ENCODE data around the gene SLC13A3.

The SLC13A3 gene

DNA sequence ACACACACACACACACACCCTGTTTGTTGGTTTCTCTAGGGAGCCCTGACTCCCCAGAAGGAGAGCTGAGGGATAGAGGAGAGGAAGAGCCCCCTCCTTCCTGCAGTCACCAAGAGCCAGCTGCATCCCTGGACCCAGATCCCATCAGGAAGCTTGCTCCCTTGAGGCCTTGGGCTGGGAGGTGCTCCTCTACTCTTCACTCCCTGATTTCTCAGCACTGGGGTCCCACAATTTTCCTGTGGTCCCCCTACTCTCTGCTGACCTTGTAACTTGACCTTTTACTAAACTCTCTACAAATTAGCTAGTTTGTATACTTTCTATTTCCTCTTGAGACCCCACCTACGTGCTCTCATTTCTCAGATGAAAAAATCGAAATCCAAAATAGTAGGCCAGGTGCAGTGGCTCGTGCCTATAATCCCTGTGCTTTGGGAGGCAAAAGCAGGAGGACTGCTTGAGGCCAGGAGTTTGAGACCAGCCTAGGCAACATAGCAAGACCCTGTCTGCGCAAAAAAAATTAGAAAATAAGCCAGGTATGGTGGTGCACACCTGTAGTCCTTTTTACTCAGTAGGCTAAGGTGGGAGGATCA lies 95.8 kb downstream of the SLC13A3 start:
- no peak for DNase-seq (ENCODE audit: low read depth)

DNA sequence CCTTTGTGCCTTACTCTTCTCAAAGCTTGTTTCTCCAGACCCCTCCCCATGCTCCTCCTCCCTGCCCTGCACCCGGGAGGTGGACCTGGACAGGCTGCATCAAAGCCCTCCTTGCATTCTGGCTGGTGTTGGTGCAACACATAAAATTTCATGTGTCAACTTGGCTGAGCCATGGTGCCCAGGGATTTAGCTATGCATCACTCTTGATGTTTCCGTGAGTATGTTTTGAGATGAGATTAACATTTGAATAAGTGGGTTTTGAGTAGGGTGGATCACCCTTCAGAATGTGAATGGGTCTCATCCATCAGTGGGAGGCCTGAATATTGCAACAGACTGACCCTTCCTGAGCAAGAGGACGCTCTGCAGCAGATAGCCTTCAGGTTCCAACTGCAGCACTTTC lies 96.4 kb downstream of the SLC13A3 start:
- no peak for DNase-seq (ENCODE audit: low read depth)

DNA sequence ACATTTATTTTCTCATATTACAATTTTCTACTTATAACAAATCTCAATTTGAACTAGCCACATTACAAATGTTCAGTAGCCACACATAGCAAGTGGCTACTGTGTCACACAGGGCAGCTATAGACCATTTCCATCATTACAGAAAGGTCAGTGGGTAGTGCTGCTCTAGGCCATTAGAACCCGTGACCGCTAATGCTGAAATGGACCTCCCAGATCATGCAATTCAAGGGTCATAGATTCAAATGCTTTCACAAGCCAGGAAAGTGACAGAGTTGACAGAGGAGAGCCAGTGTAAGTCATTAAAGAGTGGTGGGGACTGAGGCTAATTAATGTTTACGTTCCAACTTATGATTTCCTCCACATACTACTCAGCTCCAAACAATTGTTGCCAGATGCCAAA lies 97.3 kb downstream of the SLC13A3 start:
- DNase-seq (ENCODE audit: low read depth): no peak

DNA sequence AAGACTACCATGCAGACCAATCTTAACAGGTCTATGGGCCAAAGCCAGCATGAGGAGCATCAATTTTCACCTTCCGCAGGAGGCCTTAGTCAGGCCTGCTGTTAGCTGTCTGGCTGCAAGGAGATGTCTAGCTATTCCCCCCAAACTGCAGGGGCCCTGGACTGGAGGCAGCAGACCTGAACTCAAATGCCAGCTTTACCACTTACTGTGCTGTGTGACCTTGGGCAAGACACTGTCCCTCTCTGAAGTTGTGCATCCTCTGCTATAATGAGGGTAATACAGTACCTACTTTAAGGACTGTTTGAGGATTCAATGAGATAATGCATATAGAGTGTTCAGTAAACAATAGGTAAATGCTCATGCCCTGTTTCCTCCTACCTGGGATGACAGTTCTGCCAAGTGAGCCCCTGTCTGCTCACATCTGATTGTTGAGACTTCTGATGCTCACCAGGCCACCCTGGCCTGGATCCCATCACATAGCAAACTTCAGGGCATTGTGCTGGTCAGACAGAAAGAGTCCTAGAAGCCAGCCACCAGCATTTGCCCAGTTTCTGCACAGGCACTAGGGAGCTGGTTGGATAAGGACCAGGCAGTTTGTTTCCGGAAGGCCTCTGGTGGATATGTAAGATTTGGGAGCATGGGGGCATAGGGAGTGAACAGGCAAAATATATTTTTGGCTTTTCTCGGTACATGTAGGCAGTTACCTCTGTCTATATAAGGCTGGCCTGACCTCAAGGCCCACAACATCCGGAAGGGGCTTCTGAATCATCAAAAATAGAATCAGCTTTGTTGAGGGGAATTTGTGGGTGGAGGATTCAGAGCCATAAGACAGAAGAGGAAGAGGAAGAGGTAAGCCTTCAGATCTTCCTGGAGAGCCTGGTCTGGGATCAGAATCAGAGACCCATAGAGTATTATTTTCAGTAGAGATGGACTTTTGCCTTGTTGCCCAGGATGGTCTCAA lies 98.5 kb downstream of the SLC13A3 start:
- DNase-seq (ENCODE audit: low read depth): peak; percentile 13

DNA sequence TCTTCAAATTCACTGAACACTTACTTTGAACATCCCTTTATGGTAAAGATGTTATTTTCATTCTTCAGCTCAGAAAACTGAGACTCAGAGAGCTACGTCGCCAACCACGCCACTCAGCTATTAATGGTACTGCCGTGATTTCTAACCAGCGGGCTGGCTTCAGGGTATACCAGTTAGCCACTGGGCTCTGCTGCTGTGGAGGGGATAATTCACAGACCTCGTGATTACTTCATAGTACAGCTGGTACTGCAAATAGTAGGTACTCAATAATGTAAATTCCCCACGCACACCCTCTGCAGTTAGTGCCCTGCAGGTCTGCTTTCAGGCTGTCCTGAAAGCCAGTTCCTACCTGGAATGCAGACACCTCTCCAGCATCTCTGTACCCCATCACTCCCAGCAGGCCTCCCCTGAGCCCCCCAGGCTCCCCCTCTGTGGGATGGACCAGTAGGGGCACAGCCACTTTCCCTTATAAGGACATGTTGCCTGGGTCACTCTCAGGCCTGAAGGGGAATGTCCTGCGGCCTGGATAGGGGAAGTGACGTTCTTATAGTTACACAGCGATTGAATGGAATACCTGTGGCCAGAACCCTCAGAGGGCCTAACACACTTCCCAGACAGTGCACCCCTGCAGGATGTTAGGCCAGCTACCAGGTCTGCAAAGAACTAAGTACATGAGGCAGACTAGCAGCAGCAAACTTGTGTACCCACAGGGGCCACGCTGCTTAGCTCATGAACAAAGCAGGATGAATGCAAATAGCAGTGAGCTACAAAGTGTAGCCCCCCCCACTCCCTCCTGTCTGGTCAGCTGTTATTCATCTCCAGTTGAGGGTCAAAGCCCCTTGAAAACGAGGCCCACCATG lies 99.5 kb downstream of the SLC13A3 start:
- DNase-seq (ENCODE audit: low read depth): no peak

DNA sequence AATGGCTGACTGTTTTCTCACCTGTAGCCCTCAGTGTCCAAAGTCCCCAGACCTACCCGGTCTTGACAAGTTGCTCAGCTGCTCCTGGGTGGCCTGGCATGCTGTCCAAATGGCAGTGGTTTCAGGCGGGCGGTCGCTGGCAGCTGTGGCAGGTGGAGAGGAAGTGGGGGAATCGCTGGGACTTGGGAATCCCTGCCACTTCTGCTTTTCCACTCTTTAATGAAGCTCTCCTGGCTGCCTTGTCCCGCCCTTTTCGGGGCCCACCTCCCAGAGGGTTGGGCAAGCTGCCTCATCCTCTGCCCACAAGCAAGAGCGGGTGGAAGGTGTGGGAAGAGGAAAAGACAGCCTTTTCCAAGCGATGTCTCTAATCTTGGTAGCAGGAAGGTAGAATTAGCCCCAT lies 100.8 kb downstream of the SLC13A3 start, which contains the start of gene OCSTAMP:
Gene OCSTAMP, minus strand, starts transcription at position 194 of the 400 bp plus-strand sequence. Its CDS starts 94 bp downstream, at position 100.
- no peak for DNase-seq (ENCODE audit: low read depth)

DNA sequence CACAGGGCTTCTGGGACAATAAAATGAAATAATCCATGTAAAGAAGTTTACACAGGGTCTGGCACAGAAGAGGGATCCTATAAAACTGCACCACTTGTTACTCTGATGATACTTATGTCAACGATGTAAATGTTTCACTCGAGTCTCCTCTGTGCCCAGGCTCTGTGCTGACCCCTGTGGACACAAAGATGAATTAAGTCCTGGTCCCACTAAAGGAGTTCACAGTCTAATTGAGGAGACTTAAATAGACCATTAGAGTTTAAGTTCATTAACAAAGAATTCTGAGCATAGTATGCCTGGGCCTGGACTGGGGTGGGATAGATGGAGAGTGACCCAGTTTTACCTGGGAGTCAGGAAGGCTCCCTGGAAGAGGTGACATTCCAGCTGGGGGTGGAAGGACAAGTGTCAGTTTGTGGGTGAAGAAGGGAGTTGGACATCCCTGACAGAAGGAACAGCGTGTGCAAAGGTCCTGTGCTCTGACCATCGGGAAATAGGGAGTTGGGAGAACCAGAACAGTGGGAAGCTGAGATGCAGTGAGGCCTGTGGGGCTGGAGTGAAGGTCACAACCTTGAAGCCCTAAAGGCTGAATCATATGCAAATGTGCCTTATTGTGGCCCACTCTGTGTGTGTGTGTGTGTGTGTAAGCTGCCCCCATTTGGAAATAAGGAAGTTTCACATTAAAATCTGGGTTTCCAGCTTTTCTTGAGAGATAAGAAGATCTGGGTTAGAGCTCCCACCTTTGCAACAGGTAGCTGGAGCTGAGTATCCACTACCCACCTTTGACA lies 101.9 kb downstream of the SLC13A3 start:
- DNase-seq (ENCODE audit: low read depth): no peak

DNA sequence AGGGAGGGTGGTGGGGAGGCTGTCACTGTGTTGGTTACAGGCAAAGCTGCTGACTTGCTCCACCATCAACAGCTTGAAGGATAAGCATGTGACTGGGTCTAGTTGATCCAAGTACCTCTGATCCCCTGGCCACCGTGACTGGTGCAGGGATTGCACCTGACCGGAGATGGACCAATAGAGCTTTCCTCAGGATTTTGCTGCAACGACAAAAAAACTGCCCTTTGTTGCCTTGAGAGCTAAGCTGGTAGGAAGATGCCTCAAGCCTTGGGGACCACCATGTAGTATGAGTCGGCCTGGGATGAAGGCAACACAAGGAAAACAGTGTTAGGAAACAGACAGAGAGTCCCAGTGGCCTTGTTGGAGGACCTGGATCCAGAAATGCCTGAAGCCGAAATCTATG lies 102.6 kb downstream of the SLC13A3 start:
- no peak for DNase-seq (ENCODE audit: low read depth)

DNA sequence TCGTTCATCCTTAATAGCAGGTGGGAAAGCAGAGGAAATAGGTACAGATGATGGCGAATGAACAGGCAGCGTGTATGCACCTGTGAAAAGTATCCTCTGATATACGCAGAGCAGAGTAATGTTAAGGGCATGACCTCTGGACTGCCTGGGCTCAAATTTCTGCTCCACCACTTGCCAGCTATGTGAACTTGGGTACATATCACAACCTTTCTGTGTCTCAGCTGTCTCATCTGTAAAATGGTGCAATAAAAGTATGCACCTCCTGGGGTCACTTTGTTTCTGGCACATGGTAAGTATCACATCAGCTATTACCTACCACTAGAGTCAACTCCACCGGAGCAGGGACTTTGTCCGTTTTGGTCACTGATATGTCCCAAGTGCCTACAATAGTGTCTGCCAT lies 103.3 kb downstream of the SLC13A3 start:
- no peak for DNase-seq (ENCODE audit: low read depth)

DNA sequence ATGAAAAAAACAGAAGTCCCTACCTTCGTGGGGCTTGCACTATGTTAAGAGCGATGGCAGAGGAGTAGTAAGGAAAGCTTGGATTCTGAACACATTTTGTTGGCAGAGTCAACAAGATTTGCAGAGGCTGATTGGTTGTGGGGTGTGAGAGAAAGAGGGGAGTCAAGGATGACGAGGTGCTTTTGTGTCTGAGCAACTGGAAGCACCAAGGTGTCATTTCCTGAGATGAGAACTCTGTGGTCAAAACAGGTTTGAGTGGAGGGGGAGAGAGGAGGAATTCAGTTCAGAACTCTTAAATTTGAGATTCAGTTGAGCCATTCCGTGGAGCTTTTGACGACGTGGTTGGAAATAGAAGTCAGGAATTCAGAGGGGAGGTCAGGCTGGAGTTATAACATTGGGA lies 104.3 kb downstream of the SLC13A3 start:
- no peak for DNase-seq (ENCODE audit: low read depth)

DNA sequence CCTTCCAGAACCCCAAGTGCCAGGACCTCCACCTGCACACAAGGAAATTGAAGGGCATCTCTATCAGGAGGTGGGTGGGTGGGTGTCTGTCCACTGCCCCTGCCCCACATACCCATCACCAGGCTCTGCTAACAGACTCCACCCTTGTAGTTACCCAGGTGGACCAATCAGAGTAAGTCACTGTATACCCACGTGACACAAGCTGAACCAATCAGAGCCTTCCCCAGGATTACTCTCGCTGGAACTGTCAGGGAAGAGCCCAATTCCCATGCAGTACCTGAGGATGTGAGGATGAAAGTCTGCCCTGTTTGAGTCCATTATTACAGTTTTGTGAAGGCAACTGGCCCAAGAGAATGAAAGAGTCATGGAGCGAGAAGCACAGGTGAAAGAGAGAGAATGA lies 105.0 kb downstream of the SLC13A3 start:
- DNase-seq (ENCODE audit: low read depth): no peak

DNA sequence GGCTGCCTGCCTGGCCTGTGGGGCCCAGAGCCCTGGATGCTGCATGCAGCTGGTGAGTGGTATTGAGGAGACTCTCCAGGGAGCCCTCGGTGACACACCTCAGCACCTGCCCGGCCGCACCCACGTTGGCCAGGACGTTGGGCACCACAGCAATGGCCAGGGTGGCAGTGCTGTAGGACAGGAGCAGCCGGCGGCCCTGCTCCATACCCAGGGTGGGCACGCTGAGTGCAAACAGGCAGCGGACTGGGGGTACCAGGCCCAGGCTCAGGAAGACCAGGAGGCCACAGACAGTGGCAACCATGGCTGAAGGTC lies 105.5 kb downstream of the SLC13A3 start:
- no peak for DNase-seq (ENCODE audit: low read depth)

DNA sequence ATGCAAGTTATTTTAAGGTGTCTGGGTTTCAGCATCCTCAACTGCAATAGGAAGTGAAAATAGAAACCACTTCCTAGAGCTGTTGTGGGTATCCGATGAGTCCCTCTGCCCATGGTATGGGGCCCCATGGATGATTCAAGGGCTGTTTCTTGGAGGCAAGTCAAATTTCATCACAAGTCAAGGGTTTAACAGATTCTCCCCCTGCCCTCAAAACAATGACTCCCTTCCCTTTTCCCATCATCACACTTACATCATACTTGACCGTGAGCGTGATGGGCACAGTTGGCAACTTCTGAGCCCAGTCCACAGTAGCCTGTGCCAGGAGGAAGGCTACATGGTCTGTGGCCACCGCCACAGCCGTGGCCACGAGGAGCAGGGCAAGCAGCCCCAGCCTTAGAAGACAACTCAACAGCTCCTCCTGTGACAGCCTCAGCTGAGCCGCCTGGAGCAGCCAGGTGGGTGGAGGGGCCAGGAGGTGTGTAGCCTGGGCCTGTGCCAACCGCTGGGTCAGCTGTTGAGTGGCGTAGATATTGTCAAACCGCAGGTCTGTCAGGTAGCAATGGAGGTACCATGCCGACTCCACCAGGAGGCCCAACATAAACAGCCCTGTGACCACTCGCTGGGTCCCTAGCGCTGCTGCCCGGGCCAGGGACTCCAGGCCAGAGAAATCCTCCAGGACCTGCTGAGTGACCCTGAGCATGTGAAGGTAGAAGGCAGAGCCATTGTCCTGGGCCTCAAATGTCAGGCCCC lies 106.0 kb downstream of the SLC13A3 start:
- no peak for DNase-seq (ENCODE audit: low read depth)

DNA sequence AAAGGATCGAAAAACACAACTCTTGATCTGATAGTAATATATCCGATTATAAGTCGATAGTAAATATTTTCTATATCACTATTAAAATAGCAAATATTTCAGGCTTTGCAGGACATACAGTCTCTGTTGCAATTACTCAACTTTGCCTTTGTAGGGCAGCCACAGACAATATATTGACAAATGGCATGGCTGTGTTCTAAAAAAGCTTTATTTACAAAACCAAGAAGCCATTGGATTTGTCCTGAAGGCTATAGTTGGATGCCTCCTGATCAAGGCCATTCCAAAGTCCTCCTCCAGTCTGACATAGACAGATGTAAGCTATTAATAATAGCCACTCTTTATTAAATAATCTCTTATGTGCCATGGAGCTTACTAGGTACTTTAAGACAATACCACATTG lies 106.7 kb downstream of the SLC13A3 start:
- DNase-seq (ENCODE audit: low read depth): no peak

DNA sequence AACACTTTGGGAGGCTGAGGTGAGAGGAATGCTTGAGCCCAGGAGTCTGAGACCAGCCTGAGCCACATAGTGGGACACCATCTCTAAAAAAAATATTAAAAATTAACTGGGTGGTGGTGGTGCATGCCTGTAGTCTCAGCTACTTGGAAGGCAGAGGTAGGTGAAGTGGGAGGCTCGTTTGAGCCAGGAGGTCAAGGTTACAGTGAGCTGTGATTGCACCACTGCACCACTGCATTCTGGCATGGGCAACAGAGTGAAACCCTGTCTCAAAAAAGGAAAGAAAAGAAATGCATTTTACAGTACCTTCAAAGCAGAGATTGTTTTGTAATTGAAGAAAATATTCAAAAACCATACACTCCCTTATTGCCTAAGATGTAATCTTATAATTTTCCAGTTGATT lies 107.3 kb downstream of the SLC13A3 start:
- DNase-seq (ENCODE audit: low read depth): no peak

DNA sequence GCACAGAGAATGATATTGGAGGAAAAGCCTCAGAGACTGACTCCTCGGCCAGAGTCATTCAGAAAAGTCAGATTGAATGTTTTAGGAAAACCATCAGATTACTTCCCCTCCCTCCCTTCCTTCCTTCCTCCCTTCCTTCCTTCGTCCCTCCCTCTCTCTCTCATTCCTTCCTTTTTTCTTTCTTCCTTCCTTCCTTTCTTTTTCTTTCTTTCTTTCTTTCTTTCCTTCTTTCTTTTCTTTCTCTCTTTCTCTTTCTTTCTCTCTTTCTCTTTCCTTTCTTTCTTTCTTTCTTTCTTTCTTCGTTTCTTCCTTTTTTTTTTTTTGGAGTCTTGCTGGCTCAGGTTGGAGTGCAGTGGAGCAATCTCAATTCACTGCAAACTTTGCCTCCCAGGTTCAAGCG lies 108.2 kb downstream of the SLC13A3 start:
- DNase-seq (ENCODE audit: low read depth): no peak

DNA sequence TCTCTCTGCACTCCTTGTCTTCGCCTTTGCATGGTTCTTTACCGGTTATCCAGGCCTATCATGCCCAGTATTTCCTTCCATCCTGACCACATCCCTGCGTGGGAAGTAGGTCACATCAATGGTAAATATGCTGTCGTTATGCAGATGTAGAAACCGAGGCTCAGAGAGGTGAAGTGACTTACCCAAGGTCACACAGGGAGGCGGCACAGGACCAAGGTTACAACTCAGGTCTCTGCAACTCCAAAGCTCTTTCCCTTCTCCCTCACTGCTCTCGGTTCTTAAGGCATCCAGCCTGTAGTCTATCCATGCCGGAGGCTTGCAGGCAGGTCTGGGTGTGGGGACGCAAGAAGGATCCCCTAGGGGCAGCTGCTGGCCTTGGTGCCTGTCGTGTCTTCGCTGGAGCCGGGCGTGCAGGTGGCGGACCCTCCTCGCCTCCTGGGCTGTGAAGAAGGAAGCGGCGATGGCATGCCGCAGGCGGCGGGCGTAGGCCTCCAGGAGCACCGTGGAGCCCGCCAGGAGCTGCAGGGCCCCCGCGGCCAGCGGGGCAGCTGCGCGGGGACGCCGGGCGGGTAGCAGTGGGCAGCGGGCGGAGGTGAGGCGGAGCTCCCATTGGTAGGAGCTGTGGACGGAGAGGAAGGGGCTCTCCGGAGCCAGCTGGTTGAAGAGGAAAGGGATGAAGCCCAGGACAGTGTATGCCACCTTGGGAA lies 109.9 kb downstream of the SLC13A3 start:
- no peak for DNase-seq (ENCODE audit: low read depth)

DNA sequence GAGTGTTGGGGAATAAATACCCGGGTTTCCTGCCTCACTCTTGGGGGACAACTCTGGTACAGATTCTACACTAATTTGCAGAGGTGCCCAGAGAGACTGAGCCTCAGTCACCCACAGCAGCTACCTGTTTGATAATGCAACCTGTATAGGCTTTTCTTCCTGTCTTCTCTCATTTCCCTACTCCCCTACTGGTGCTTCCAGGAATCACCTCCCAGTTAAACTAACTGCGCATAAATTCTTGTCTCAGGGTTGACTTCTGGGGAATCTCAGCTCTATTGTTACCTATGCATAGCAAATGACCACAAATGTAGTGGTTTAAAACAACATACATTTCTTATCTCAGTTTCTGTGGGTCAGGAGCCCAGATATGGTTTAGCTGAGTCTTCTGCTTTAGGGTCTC lies 112.1 kb downstream of the SLC13A3 start:
- no peak for DNase-seq (ENCODE audit: low read depth)

DNA sequence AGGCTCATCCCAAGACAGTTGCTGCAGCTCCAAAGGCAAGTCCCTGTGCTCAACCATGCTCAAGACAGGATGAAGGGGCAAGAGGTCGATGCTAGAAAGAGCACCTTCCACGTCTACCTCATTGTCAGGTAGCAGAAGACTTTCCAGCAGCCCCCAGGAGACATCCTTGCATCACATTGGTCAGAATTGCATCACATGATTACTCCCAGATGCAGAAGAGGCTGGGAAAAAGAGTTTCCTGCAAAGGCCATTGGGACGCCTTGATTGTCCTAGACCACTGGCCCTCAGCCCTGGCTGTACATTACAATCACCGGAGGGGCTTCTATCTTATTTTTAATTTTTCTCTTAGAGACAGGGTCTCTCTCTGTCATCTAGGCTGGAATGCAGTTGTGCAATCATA lies 120.6 kb downstream of the SLC13A3 start:
- DNase-seq (ENCODE audit: low read depth): no peak

DNA sequence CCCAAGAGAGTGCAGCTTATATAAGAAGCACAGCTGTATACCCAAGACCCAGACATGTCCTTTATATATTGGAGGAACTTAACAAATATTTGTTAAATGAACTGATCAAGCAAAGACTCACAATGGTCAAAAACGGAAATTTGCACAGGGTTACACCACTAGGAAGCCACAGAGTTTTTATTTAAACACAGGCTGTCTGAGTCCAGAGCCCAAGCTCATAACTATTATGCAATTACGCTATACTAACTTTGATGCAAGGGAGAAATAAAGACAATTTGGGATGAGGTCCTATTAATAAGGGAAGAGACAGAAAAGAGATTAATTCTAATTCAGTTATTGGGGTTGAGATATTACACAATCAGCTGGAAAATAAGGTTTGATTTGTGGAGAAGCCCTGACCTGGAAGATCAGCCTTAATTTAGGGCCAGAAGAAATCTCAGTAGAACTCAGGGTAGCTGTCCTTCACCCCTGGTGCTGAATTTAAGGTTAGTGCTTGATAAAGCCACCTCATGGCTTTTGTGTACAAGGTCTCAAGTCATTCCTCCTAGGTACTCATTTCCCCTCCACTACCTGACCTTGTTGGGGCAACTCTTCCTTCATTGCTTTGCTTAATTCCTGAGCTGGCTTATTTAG lies 127.4 kb downstream of the SLC13A3 start:
- no peak for DNase-seq (ENCODE audit: low read depth)

All from stimulated activated CD4-positive, alpha-beta T cell treated with anti-CD3 and anti-CD28 coated beads, Interleukin-2, amount 100 ng/mL, for 4 hours (primary cell).